SK-N-SH treated with all-trans-retinoic acid at 6 μM for 48 hours (cell line): ENCODE measurements around the gene UHMK1.

Experiments
- ATAC-seq: fragments of 200-7000 bp; cut with Tn5 transposase; 3 replicates; pipeline ENCODE4 v1.9.1; 2020; ENCODE audit warnings: mild to moderate bottlenecking, moderate library complexity
- BACH2 ChIP-seq: fragments of 250-450 bp; sonication (Bioruptor Pico); IDR thresholded peaks from 2 replicates; pipeline ENCODE4 v1.9.0; 2021; ENCODE audit warnings: mild to moderate bottlenecking, borderline replicate concordance
- CREB5 ChIP-seq: fragments of 250-450 bp; sonication (Bioruptor Pico); IDR thresholded peaks from 2 replicates; pipeline ENCODE4 v1.5.1; 2020; ENCODE audit warnings: low read depth, mild to moderate bottlenecking, moderate library complexity
- CSRNP3 ChIP-seq: fragments of 250-450 bp; sonication (Bioruptor Pico); IDR thresholded peaks from 2 replicates; pipeline ENCODE4 v1.5.1; 2021; ENCODE audit warnings: mild to moderate bottlenecking, moderate library complexity
- ESRRG ChIP-seq: fragments of 250-450 bp; sonication (Bioruptor Pico); IDR thresholded peaks from 2 replicates; pipeline ENCODE4 v1.6.1; 2021; ENCODE audit warnings: mild to moderate bottlenecking
- GLIS3 ChIP-seq: fragments of 250-450 bp; sonication (Bioruptor Pico); IDR thresholded peaks from 2 replicates; pipeline ENCODE4 v1.5.0; 2020; ENCODE audit warnings: mild to moderate bottlenecking, moderate library complexity
- ISL1 ChIP-seq: fragments of 250-450 bp; sonication (Bioruptor Pico); IDR thresholded peaks from 2 replicates; pipeline ENCODE4 v2.1.2; 2022; ENCODE audit warnings: mild to moderate bottlenecking, moderate library complexity
- OSR1 ChIP-seq: fragments of 250-450 bp; sonication (Bioruptor Pico); IDR thresholded peaks from 2 replicates; pipeline ENCODE4 v1.8.0; 2022; ENCODE audit warnings: moderate library complexity, mild to moderate bottlenecking, inconsistent platforms
- PATZ1 ChIP-seq: fragments of 250-450 bp; sonication (Bioruptor Pico); IDR thresholded peaks from 2 replicates; pipeline ENCODE4 v1.8.0; 2020; ENCODE audit warnings: mild to moderate bottlenecking, moderate library complexity, borderline replicate concordance
- POU6F1 ChIP-seq: fragments of 250-450 bp; sonication (Bioruptor Pico); IDR thresholded peaks from 2 replicates; pipeline ENCODE4 v1.8.0; 2021; ENCODE audit warnings: low read depth, mild to moderate bottlenecking, moderate library complexity, borderline replicate concordance
- PPARA ChIP-seq: fragments of 250-450 bp; sonication (Bioruptor Pico); IDR thresholded peaks from 2 replicates; pipeline ENCODE4 v1.5.0; 2020; ENCODE audit warnings: mild to moderate bottlenecking, borderline replicate concordance
- RARB ChIP-seq: fragments of 250-450 bp; sonication (Bioruptor Pico); IDR thresholded peaks from 2 replicates; pipeline ENCODE4 v1.8.0; 2021; ENCODE audit warnings: mild to moderate bottlenecking, moderate library complexity
- SNAI2 ChIP-seq: fragments of 250-450 bp; sonication (Bioruptor Pico); IDR thresholded peaks from 2 replicates; pipeline ENCODE4 v1.5.0; 2020; ENCODE audit warnings: mild to moderate bottlenecking, moderate library complexity
- TCF4 ChIP-seq: fragments of 250-450 bp; sonication (Bioruptor Pico); IDR thresholded peaks from 2 replicates; pipeline ENCODE4 v1.8.0; 2021; ENCODE audit warnings: mild to moderate bottlenecking, moderate library complexity, borderline replicate concordance
- TOX ChIP-seq: fragments of 250-450 bp; sonication (Bioruptor Pico); IDR thresholded peaks from 2 replicates; pipeline ENCODE4 v1.8.0; 2021; ENCODE audit warnings: mild to moderate bottlenecking, moderate library complexity, borderline replicate concordance
- TSHZ2 ChIP-seq: fragments of 250-450 bp; sonication (Bioruptor Pico); IDR thresholded peaks from 2 replicates; pipeline ENCODE4 v1.5.0; 2020; ENCODE audit warnings: mild to moderate bottlenecking, moderate library complexity
- ZC3H10 ChIP-seq: fragments of 250-450 bp; sonication (Bioruptor Pico); IDR thresholded peaks from 2 replicates; pipeline ENCODE4 v1.5.1; 2021; ENCODE audit warnings: mild to moderate bottlenecking, moderate library complexity
- ZFP3 ChIP-seq: fragments of 250-450 bp; sonication (Bioruptor Pico); IDR thresholded peaks from 2 replicates; pipeline ENCODE4 v1.5.0; 2020; ENCODE audit warnings: mild to moderate bottlenecking, moderate library complexity
- ZFP30 ChIP-seq: fragments of 450-650 bp; formaldehyde crosslinking; IDR thresholded peaks from 2 replicates; pipeline ENCODE4 v1.5.0; 2022; ENCODE audit warnings: mild to moderate bottlenecking, moderate library complexity
- ZNF70 ChIP-seq: fragments of 450-650 bp; formaldehyde crosslinking; IDR thresholded peaks from 2 replicates; pipeline ENCODE4 v1.5.0; 2020; ENCODE audit warnings: mild to moderate bottlenecking, moderate library complexity
- ZNF8 ChIP-seq: fragments of 450-650 bp; formaldehyde crosslinking; IDR thresholded peaks from 2 replicates; pipeline ENCODE4 v1.5.0; 2020; ENCODE audit warnings: mild to moderate bottlenecking, moderate library complexity

The UHMK1 gene

GRCh38 chr1:162561616-162562469 lies 64.2 kb downstream of the UHMK1 start, which contains the start of gene UAP1:
Gene UAP1, plus strand, starts transcription at chr1:162561722. Its CDS starts 4,347 bp downstream, at chr1:162566069.
- ATAC-seq, result peak; percentile 60
- TF ChIP-seq POU6F1 (CRISPR knock-in tag), result 0 out of 2 replicates have a peak, but pooled peaks have one; percentile 26
- TF ChIP-seq ZC3H10 (CRISPR knock-in tag), result 0 out of 2 replicates have a peak, but pooled peaks have one; percentile 9
- TF ChIP-seq CREB5 (CRISPR knock-in tag), result no peak

GRCh38 chr1:162562470-162562828 lies 64.8 kb downstream of the UHMK1 start:
- TF ChIP-seq RARB (CRISPR knock-in tag) (no peak), TCF4 (no peak), ZNF70 (no peak), GLIS3 (no peak), ZC3H10 (CRISPR knock-in tag) (no peak), CREB5 (CRISPR knock-in tag) (no peak), ZFP30 (no peak), ZNF8 (no peak), CSRNP3 (CRISPR knock-in tag) (no peak)
- peak; percentile 18 for ATAC-seq

GRCh38 chr1:162564762-162565218 lies 67.2 kb downstream of the UHMK1 start:
- no peak for ATAC-seq
- no peak for TF ChIP-seq OSR1 (CRISPR knock-in tag)
- TF ChIP-seq PPARA (CRISPR knock-in tag), result no peak
- no peak for TF ChIP-seq SNAI2 (CRISPR knock-in tag)
- TF ChIP-seq GLIS3, result no peak
- TF ChIP-seq ZC3H10 (CRISPR knock-in tag), result no peak
- TF ChIP-seq TCF4, result no peak
- TF ChIP-seq ZNF8, result no peak
- no peak for TF ChIP-seq ESRRG
- no peak for TF ChIP-seq ZFP3

GRCh38 chr1:162565460-162565859 lies 67.8 kb downstream of the UHMK1 start:
- TF ChIP-seq ISL1 (no peak), TOX (no peak), ZFP3 (no peak), PATZ1 (no peak), ZC3H10 (CRISPR knock-in tag) (no peak), CSRNP3 (CRISPR knock-in tag) (no peak), BACH2 (CRISPR knock-in tag) (no peak), GLIS3 (no peak), OSR1 (CRISPR knock-in tag) (no peak), TSHZ2 (CRISPR knock-in tag) (no peak), ZNF8 (no peak), SNAI2 (CRISPR knock-in tag) (no peak), RARB (CRISPR knock-in tag) (no peak), CREB5 (CRISPR knock-in tag) (no peak)
- ATAC-seq, result no peak
